Epithelial cell of prostate (primary cell): ENCODE results near the gene GAS6.
"Not testable (repeated sequence)": the region's sequence is repeated elsewhere in the genome, so short reads cannot be mapped to it uniquely, and the experiment has no call there.

ENCODE experiments used
- DNase-seq: peaks from one replicate; pipeline ENCODE4 v3.0.0-alpha.2; 2011; ENCODE audit warnings: low read depth, low spot score
- H3K27ac ChIP-seq: fragments of 450-650 bp; 2 replicates; pipeline ENCODE4 v1.5.1; 2017; ENCODE audit warnings: mild to moderate bottlenecking

The GAS6 gene

DNA sequence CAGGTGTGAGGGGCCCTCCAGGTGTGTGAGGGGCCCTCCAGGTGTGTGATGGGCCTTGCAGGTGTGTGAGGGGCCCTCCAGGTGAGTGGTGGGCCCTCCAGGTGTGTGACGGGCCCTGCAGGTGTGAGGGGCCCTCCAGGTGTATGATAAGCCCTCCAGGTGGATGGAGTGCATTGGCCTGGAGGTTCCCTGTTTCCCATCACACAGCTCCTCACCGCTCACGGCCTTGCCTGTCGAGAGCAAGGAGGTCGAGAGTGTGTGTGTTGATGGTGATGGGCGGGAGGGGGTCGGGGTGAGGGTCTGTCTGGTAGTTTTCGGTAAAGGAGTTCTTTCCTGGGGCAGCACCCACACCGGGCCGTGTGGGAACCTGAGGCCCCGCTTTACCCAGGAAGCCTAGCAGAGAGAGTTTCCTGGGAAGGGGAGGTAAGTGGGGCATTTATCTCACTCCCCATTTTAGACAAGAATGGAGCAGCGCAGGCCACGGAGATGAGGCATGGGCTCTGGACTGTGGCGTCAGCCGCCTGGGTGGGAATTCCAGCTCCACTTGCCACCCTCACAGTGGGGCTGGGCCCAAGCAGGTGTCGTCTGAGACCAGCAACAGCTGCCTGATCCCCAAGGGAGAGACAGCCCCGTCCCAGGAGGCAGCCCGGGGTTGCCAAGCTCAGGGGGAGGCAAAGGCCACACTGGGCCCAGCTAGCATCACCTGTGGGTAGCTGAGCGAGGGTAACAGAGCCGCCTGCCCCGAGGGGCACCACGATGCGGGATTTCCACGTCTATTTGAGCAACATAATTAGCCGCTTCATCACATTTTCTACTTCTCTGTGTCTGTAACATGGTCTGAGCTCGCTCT lies 10.9 kb upstream of the GAS6 start:
- DNase-seq: no peak
- H3K27ac ChIP-seq: no peak overlapping the region

DNA sequence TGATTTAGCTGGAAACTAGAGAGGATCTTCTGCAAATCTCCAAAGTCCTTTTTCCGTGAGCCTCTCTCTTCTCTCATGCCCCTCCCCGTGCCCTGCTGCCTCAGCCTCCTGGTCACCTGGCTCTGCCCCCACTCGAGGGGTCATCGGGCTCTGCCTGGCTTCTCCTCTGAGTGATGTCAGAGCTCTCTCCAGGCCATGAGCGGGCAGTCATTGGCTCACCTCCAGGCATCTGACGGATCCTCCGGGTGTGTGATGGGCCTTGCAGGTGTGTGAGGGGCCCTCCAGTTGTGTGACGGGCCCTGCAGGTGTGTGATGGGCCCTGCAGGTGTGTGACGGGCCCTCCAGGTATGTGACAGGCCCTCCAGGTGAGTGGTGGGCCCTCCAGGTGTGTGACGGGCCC lies 10.3 kb upstream of the GAS6 start:
- no peak for DNase-seq

GRCh38 chr13:113869263-113869662 lies 5.4 kb upstream of the GAS6 start:
- H3K27ac ChIP-seq: no peak overlapping the region
- no peak for DNase-seq

More for the DNA sequence above, 10.3 kb upstream of the GAS6 start:
- no peak overlapping the region for H3K27ac ChIP-seq

- not testable (repeated sequence) for H3K27ac ChIP-seq, DNase-seq
Measured at GRCh38 chr13:113867913-113868312, 4.0 kb upstream of the GAS6 start.

- no peak for DNase-seq
Measured at GRCh38 chr13:113865427-113865826, 1.6 kb upstream of the GAS6 start.

DNA sequence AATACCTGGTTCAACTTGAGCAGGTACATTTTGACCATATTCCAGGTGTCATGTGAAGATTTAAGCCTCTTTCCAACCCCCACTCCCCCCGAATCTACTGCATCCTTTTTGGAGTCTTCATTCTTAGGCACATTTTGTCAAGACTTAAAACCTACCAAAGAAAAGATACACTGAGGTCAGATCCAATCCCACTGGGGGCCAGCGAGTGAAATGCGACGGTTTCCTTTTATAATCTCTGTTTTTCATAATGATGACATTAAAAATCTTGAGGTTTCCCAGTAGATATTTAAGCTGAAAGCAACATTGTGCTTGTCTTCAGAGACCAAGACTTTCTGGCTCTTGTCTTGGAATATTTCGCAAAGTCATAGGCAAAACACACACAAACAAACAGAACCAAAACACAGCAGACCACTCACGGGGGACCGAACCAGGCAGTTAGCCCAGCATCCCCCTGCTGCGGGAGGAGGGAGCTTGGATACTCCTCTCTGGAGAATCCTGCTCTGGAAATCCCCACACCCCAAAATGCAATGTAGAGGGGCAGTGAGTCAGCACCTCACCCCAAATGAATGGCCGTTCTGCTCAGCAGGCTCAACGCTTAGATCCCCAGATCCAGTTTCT lies 506 bp upstream of the GAS6 start:
- peak overlapping the region; percentile 84 for H3K27ac ChIP-seq
- DNase-seq: no peak

More at GRCh38 chr13:113865427-113865826, 1.6 kb upstream of the GAS6 start:
- H3K27ac ChIP-seq: no peak overlapping the region

- peak overlapping the region; percentile 84 for H3K27ac ChIP-seq
Measured at GRCh38 chr13:113862931-113863523, 849 bp downstream of the GAS6 start.

DNA sequence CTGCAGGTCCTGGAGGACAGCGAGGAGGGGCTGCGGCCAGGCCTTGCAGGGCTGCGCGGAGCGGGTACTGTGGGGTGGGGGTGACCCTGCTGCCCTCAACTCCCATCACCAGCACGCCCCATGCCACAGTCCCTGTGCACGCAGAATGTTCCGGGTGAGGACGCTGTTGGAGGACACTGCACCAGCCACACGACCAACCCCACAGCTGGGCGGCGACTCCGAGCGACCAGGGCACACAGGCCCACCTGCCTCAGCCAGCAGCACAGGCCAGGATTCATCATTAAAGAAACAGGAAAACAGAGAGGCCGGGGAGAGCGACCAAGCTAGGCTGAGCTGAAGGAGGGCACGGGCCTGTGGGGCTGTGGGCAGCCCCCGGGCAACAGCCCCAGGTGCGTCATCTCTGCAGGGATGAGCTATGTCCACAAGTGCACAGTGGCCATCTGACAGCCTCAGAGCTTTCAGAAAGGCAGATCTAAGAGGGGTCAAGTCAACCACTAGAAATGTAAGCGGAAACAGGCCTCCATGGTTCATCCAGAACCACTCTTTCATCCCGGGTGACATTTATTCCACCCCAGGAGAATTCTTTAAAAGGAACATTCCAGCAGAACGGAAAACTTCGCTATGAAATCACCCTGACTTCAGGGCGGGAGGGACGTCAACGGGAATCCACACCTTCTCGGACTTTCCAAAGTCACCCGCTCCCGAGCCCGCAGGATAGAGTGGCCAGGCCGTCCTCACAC lies 1.5 kb downstream of the GAS6 start:
- DNase-seq: no peak
- H3K27ac ChIP-seq: peak overlapping the region; percentile 84

More at GRCh38 chr13:113862931-113863523, 849 bp downstream of the GAS6 start:
- DNase-seq: no peak

- DNase-seq: no peak
- H3K27ac ChIP-seq: peak overlapping the region; percentile 84
Measured at GRCh38 chr13:113861433-113862030, 2.3 kb downstream of the GAS6 start.

DNA sequence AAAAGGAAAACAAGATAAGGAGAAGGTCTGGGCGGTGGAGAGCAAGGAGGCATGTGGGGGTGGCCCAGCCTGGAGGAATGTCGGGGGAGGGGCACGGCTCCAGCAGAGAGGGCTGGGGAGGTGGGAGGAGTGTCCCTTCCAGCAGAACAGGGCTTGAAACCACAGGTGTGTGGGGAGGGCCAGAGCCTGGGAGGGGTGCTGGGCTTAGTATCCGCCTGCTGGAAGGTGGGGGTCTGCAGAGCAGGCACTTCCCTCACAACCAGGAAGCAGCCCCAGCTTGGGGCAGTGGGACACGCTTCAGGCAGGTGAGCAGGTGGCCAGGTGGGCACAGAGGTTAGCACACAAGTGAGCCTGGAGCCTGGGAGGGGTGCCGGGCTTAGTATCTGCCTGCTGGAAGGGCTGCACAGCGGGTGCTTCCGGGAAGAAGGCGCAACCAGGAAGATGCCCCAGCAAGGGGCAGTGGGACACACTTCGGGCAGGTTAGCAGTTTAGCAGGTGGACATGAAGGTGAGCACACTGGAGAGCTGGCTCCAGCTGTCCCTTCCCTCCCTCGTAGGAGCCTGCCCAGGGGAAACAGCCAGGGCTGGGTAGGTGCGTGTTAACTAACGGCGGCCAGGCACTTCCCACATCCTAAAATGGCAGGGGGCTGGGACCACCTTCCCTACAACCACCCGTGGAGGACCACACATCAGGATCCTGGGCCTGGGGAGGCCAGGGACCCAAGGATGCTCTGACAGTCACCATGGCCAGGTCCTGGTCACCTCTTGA lies 3.0 kb downstream of the GAS6 start:
- no peak for DNase-seq
- H3K27ac ChIP-seq: peak overlapping the region; percentile 84

DNA sequence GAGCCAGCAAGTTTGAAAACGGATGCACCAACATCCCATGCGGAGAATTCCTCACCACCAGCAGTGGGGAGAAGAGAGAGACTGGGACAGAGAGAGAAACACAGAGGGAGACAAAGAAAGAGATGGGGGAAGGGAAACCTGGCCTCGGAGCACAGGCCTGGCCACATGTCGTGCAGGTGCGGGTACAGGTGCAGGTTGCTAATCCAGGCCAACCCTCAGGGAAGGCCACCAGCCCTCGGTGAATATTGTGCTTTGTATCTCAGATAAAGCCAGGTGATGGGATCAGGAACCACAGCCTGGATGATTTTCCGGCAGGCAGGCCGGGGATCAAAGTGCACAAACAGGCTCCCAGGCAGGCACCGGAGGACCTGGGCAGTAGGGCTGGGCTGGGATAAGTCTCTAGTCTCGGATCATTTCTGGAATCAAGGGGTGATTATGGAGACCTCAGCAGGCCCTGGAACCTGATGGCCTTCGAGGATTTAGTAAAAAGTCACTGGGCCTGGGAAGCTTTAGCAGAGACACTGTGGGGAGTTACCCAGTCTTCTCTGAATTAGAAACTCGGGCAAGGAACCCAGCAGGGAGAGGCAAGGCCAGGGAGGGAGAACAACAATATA lies 3.7 kb downstream of the GAS6 start:
- DNase-seq: no peak
- peak overlapping the region; percentile 84 for H3K27ac ChIP-seq

- DNase-seq: no peak
Measured at GRCh38 chr13:113859311-113860050, 4.4 kb downstream of the GAS6 start.

GRCh38 chr13:113857531-113858195 lies 6.2 kb downstream of the GAS6 start:
- H3K27ac ChIP-seq: no peak overlapping the region
- no peak for DNase-seq

More at GRCh38 chr13:113859311-113860050, 4.4 kb downstream of the GAS6 start:
- H3K27ac ChIP-seq: peak overlapping the region; percentile 84

- no peak overlapping the region for H3K27ac ChIP-seq
- no peak for DNase-seq
Measured at GRCh38 chr13:113856716-113857065, 7.2 kb downstream of the GAS6 start.

GRCh38 chr13:113855931-113856715 lies 7.8 kb downstream of the GAS6 start:
- H3K27ac ChIP-seq: no peak overlapping the region
- no peak for DNase-seq

DNA sequence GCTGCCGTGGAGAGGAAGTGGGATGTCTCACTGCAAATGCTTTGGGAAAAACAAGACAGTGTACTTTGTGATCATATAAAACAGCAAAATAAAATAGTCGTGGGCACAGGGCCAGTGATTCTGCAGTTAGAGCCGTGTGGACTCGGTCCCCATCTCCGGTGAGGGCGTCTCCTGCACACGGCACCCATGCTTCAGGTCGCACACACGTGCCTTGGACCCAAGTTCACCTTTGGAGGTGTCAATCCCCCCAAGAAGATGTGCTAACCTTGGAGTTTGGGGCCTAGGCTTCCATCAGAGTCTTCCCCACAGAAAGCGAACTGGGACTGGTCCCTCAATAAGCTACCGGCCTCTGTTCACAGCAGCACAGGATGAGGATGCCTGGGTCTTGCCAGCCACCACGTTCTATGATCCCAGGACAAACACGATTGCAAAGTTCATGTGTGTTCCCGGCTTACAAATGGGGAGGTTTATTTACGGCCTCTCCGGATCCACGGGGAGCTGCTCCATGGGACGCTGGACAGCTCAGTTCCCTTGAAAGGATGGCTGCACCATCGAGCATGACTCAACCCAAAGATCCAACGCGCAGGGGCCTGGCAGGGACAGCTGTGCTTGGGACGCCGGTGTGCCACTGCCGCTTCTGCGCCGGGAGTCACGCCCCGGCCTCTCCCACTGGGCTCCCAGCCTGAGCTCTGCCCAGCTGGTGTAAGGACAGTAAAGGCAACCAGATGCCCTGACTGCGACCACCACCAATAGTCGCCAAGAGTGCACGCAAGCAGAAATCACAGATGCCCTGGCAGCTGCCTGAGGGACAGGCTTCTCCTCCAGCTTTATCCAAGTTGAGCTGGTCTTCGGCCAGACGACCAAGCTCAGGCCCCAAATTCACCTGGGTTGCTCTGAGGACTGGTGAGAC lies 8.6 kb downstream of the GAS6 start:
- H3K27ac ChIP-seq: no peak overlapping the region
- DNase-seq: no peak
